GM23338 (cell line): ENCODE measurements around the gene SRSF4. TPM values are rescaled to one million over a fixed set of nuclear protein-coding genes. Genes with fewer than 3 reads are reported as not detected.

Experiments
- ATAC-seq: fragments of 200-7000 bp; cut with Tn5 transposase; 3 replicates; pipeline ENCODE4 v1.9.1; 2020
- DNase-seq: peaks from one replicate; pipeline ENCODE4 v3.0.0-alpha.2; 2015; ENCODE audit warnings: low spot score
- H2AFZ ChIP-seq: fragments of 200-600 bp; sonication (generic); 2 replicates; pipeline ENCODE4 v1.8.0; 2016; ENCODE audit warnings: antibody characterized with exemption, mild to moderate bottlenecking, moderate library complexity
- H3F3A ChIP-seq: fragments of 200-600 bp; sonication (generic); replicated peaks from 2 replicates; pipeline ENCODE4 v1.8.0; 2017; ENCODE audit warnings: antibody characterized with exemption, mixed run types, low read depth
- H3K27ac ChIP-seq: fragments of 200-600 bp; sonication (generic); 2 replicates; pipeline ENCODE4 v1.6.1; 2016; ENCODE audit warnings: low read depth
- H3K27me3 ChIP-seq: fragments of 200-600 bp; sonication (generic); 2 replicates; pipeline ENCODE4 v1.8.0; 2016; ENCODE audit warnings: mild to moderate bottlenecking, mixed run types, moderate library complexity; ENCODE audit not compliant: insufficient read depth
- H3K36me3 ChIP-seq: fragments of 200-600 bp; sonication (generic); 2 replicates; pipeline ENCODE4 v1.8.0; 2016; ENCODE audit warnings: mild to moderate bottlenecking; ENCODE audit not compliant: insufficient read depth
- H3K4me1 ChIP-seq: fragments of 200-600 bp; sonication (generic); 2 replicates; pipeline ENCODE4 v1.8.0; 2016; ENCODE audit warnings: mild to moderate bottlenecking, moderate library complexity; ENCODE audit not compliant: insufficient read depth
- H3K4me2 ChIP-seq: fragments of 200-600 bp; sonication (generic); 2 replicates; pipeline ENCODE4 v1.7.1; 2017; ENCODE audit warnings: mixed run types
- H3K4me3 ChIP-seq: fragments of 200-600 bp; sonication (generic); 2 replicates; pipeline ENCODE4 v1.6.1; 2016; ENCODE audit warnings: mixed run types
- H3K79me2 ChIP-seq: fragments of 200-600 bp; sonication (generic); replicated peaks from 2 replicates; pipeline ENCODE4 v1.8.0; 2017; ENCODE audit warnings: mild to moderate bottlenecking; ENCODE audit not compliant: insufficient read depth
- H3K9me2 ChIP-seq: fragments of 200-600 bp; sonication (generic); 2 replicates; pipeline ENCODE4 v1.8.0; 2017; ENCODE audit not compliant: insufficient read depth
- H4K20me1 ChIP-seq: fragments of 200-600 bp; sonication (generic); replicated peaks from 2 replicates; pipeline ENCODE4 v1.8.0; 2017; ENCODE audit warnings: mild to moderate bottlenecking; ENCODE audit not compliant: insufficient read depth
- H3K27ac Mint-ChIP-seq: 2 replicates; pipeline ENCODE4 v1.8.0; 2020; ENCODE audit warnings: inconsistent platforms, mild to moderate bottlenecking, moderate library complexity, mixed read lengths
- H3K27me3 Mint-ChIP-seq: 3 replicates; pipeline ENCODE4 v1.8.0; 2022; ENCODE audit warnings: low read depth, mild to moderate bottlenecking, moderate library complexity, mixed read lengths, inconsistent platforms; ENCODE audit not compliant: insufficient read depth, poor library complexity
- H3K36me3 Mint-ChIP-seq: 3 replicates; pipeline ENCODE4 v1.8.0; 2021; ENCODE audit warnings: low read depth, mild to moderate bottlenecking, inconsistent platforms, moderate library complexity, mixed read lengths
- H3K4me1 Mint-ChIP-seq: 3 replicates; pipeline ENCODE4 v1.8.0; 2020; ENCODE audit warnings: mild to moderate bottlenecking, inconsistent platforms, mixed read lengths
- H3K4me3 Mint-ChIP-seq: 3 replicates; pipeline ENCODE4 v1.8.0; 2021; ENCODE audit warnings: moderate library complexity, mild to moderate bottlenecking, inconsistent platforms, mixed read lengths
- H3K9me3 Mint-ChIP-seq: 3 replicates; pipeline ENCODE4 v1.8.0; 2020; ENCODE audit warnings: moderate library complexity, mild to moderate bottlenecking, inconsistent platforms, mixed read lengths
- CREB1 ChIP-seq: fragments of 250-450 bp; sonication (Bioruptor Pico); IDR thresholded peaks from 2 replicates; pipeline ENCODE4 v1.5.0; 2020; ENCODE audit warnings: low read depth, mild to moderate bottlenecking, moderate library complexity
- EZH2phosphoT487 ChIP-seq: fragments of 200-600 bp; sonication (generic); IDR thresholded peaks from one replicate; pipeline ENCODE4 v1.8.1; 2018; ENCODE audit warnings: antibody characterized with exemption; ENCODE audit not compliant: unreplicated experiment
- JUNB ChIP-seq: IDR thresholded peaks from one replicate; pipeline ENCODE4 v1.6.1; 2016; ENCODE audit warnings: antibody characterized with exemption; ENCODE audit not compliant: unreplicated experiment
- NANOG ChIP-seq: IDR thresholded peaks from 2 replicates; pipeline ENCODE4 v1.6.1; 2016; ENCODE audit warnings: antibody characterized with exemption, borderline replicate concordance
- POLR2AphosphoS5 ChIP-seq: IDR thresholded peaks from 2 replicates; pipeline ENCODE4 v1.6.1; 2016; ENCODE audit warnings: antibody characterized with exemption, low read depth
- ZNF114 ChIP-seq: fragments of 250-450 bp; sonication (Bioruptor Pico); IDR thresholded peaks from 2 replicates; pipeline ENCODE4 v1.5.0; 2020; ENCODE audit warnings: mild to moderate bottlenecking, moderate library complexity
- polyA plus RNA-seq: library from polyadenylated mRNA; unstranded; fragments of >200 nt; fragmentation: Nextera tagmentation; extraction: Ambion mirVana; gene quantifications from 2 replicates; pipeline ENCODE4 v1.2.1, GENCODE V29; 2016
- total RNA-seq: library from RNA; depleted of rRNA; stranded (reverse); fragments of >200 nt; shearing (Covaris generic); gene quantifications from 2 replicates; pipeline ENCODE4 v1.2.3, GENCODE V29; 2014
- TF ChIP-seq, protein P1 (sequence below): fragments of 250-450 bp; sonication (Bioruptor Pico); IDR thresholded peaks from 2 replicates; pipeline ENCODE4 v1.5.0; 2020; ENCODE audit warnings: mild to moderate bottlenecking, moderate library complexity
- TF ChIP-seq, protein P2 (sequence below): IDR thresholded peaks from one replicate; pipeline ENCODE4 v1.6.1; 2018; ENCODE audit warnings: antibody characterized with exemption; ENCODE audit not compliant: unreplicated experiment

Gene SRSF4
- total and polyA plus RNA-seq, 2 experiments from 2014 or later: 58.4 to 98.3 TPM

DNA sequence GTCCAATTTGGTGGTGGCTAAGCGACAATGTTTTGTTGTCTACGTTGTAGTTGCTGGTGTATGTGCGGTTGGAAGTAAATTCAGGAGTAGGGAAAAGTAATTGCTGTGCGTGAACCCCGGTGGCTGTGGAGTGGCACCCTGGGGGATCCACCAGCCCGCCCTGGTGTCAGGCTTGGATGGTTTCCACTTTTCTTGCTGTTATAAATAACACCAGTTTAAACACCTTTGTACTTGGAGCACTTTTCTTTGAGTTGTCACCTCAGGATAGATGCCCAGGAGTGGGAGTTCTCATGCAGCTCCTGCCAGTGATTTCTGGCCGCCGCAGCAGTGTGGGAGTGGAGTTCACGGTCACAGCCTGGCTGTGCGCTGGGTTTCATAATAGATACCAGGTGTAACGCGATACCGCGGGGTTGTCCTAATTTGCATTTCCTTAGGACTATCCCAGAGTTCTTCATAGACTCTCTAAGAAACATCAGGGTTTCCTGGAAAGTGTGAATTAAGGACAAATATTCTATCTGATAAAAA, 45.2 kb downstream of the SRSF4 start (continued):
- TF ChIP-seq, protein P1, sequence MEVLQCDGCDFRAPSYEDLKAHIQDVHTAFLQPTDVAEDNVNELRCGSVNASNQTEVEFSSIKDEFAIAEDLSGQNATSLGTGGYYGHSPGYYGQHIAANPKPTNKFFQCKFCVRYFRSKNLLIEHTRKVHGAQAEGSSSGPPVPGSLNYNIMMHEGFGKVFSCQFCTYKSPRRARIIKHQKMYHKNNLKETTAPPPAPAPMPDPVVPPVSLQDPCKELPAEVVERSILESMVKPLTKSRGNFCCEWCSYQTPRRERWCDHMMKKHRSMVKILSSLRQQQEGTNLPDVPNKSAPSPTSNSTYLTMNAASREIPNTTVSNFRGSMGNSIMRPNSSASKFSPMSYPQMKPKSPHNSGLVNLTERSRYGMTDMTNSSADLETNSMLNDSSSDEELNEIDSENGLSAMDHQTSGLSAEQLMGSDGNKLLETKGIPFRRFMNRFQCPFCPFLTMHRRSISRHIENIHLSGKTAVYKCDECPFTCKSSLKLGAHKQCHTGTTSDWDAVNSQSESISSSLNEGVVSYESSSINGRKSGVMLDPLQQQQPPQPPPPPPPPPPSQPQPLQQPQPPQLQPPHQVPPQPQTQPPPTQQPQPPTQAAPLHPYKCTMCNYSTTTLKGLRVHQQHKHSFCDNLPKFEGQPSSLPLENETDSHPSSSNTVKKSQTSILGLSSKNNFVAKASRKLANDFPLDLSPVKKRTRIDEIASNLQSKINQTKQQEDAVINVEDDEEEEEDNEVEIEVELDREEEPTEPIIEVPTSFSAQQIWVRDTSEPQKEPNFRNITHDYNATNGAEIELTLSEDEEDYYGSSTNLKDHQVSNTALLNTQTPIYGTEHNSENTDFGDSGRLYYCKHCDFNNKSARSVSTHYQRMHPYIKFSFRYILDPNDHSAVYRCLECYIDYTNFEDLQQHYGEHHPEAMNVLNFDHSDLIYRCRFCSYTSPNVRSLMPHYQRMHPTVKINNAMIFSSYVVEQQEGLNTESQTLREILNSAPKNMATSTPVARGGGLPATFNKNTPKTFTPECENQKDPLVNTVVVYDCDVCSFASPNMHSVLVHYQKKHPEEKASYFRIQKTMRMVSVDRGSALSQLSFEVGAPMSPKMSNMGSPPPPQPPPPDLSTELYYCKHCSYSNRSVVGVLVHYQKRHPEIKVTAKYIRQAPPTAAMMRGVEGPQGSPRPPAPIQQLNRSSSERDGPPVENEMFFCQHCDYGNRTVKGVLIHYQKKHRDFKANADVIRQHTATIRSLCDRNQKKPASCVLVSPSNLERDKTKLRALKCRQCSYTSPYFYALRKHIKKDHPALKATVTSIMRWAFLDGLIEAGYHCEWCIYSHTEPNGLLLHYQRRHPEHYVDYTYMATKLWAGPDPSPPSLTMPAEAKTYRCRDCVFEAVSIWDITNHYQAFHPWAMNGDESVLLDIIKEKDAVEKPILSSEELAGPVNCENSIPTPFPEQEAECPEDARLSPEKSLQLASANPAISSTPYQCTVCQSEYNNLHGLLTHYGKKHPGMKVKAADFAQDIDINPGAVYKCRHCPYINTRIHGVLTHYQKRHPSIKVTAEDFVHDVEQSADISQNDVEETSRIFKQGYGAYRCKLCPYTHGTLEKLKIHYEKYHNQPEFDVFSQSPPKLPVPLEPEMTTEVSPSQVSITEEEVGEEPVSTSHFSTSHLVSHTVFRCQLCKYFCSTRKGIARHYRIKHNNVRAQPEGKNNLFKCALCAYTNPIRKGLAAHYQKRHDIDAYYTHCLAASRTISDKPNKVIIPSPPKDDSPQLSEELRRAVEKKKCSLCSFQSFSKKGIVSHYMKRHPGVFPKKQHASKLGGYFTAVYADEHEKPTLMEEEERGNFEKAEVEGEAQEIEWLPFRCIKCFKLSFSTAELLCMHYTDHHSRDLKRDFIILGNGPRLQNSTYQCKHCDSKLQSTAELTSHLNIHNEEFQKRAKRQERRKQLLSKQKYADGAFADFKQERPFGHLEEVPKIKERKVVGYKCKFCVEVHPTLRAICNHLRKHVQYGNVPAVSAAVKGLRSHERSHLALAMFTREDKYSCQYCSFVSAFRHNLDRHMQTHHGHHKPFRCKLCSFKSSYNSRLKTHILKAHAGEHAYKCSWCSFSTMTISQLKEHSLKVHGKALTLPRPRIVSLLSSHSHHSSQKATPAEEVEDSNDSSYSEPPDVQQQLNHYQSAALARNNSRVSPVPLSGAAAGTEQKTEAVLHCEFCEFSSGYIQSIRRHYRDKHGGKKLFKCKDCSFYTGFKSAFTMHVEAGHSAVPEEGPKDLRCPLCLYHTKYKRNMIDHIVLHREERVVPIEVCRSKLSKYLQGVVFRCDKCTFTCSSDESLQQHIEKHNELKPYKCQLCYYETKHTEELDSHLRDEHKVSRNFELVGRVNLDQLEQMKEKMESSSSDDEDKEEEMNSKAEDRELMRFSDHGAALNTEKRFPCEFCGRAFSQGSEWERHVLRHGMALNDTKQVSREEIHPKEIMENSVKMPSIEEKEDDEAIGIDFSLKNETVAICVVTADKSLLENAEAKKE (CRISPR knock-in tag): no peak
- TF ChIP-seq, protein P2, sequence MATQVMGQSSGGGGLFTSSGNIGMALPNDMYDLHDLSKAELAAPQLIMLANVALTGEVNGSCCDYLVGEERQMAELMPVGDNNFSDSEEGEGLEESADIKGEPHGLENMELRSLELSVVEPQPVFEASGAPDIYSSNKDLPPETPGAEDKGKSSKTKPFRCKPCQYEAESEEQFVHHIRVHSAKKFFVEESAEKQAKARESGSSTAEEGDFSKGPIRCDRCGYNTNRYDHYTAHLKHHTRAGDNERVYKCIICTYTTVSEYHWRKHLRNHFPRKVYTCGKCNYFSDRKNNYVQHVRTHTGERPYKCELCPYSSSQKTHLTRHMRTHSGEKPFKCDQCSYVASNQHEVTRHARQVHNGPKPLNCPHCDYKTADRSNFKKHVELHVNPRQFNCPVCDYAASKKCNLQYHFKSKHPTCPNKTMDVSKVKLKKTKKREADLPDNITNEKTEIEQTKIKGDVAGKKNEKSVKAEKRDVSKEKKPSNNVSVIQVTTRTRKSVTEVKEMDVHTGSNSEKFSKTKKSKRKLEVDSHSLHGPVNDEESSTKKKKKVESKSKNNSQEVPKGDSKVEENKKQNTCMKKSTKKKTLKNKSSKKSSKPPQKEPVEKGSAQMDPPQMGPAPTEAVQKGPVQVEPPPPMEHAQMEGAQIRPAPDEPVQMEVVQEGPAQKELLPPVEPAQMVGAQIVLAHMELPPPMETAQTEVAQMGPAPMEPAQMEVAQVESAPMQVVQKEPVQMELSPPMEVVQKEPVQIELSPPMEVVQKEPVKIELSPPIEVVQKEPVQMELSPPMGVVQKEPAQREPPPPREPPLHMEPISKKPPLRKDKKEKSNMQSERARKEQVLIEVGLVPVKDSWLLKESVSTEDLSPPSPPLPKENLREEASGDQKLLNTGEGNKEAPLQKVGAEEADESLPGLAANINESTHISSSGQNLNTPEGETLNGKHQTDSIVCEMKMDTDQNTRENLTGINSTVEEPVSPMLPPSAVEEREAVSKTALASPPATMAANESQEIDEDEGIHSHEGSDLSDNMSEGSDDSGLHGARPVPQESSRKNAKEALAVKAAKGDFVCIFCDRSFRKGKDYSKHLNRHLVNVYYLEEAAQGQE: no peak
- no peak for TF ChIP-seq CREB1 (CRISPR knock-in tag)

DNA sequence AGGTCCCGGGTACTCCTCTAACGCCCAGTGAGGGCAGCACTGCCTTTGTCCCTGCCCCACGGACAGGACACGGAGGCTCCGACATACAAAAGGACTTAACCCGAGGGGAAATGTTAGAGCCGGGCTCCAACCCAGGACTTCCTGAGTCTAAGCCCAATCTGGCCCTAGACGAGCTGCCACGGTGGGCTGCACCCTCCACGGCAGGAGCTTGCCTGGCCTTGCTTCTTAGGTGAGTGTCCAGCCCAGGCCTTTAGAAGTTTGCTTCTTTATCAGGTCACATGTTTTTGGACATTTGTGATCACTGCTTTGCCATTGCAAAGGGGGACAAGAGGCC, 47.0 kb downstream of the SRSF4 start:
- Histone ChIP-seq H3F3A (0 out of 2 replicates have a peak, but pooled peaks cover 5% of the 10 kb centered on the region), H3K27ac (no peak overlapping the region), H3K4me2 (no peak overlapping the region; the same call in 1 of the 2 replicates), H4K20me1 (no peaks in the 10 kb centered on the region), H3K9me2 (no peaks in the 10 kb centered on the region), H3K36me3 (no peaks in the 10 kb centered on the region), H3K4me1 (peaks cover 19% of the 10 kb centered on the region), H3K27me3 (no peaks in the 10 kb centered on the region), H3K79me2 (no peaks in the 10 kb centered on the region), H2AFZ (peak overlapping the region; percentile 90), H3K4me3 (no peak overlapping the region)
- DNase-seq (peak; percentile 49), ATAC-seq (peak; percentile 39)
- Mint-ChIP-seq H3K27me3 (peaks cover 18% of the 10 kb centered on the region), H3K36me3 (no peaks in the 10 kb centered on the region; the same call in 1 of the 3 replicates), H3K9me3 (peaks cover 10% of the 10 kb centered on the region; the same call in 2 of the 3 replicates), H3K27ac (no peak overlapping the region), H3K4me3 (no peak overlapping the region), H3K4me1 (peaks cover 8% of the 10 kb centered on the region; the same call in 2 of the 3 replicates)
- no peak for TF ChIP-seq POLR2AphosphoS5
- TF ChIP-seq, protein P2: no peak
- no peak for TF ChIP-seq EZH2phosphoT487
- no peak for TF ChIP-seq JUNB
- TF ChIP-seq ZNF114 (CRISPR knock-in tag): no peak
- no peak for TF ChIP-seq NANOG
